GM23338 (cell line): ENCODE measurements around the gene CACNA2D2. TPM values are rescaled to one million over a fixed set of nuclear protein-coding genes. Genes with fewer than 3 reads are reported as not detected.

ENCODE experiments used
- ATAC-seq: fragments of 200-7000 bp; cut with Tn5 transposase; 3 replicates; pipeline ENCODE4 v1.9.1; 2020
- DNase-seq: peaks from one replicate; pipeline ENCODE4 v3.0.0-alpha.2; 2015; ENCODE audit warnings: low spot score
- H2AFZ ChIP-seq: fragments of 200-600 bp; sonication (generic); 2 replicates; pipeline ENCODE4 v1.8.0; 2016; ENCODE audit warnings: antibody characterized with exemption, mild to moderate bottlenecking, moderate library complexity
- H3F3A ChIP-seq: fragments of 200-600 bp; sonication (generic); replicated peaks from 2 replicates; pipeline ENCODE4 v1.8.0; 2017; ENCODE audit warnings: antibody characterized with exemption, mixed run types, low read depth
- H3K27ac ChIP-seq: fragments of 200-600 bp; sonication (generic); 2 replicates; pipeline ENCODE4 v1.6.1; 2016; ENCODE audit warnings: low read depth
- H3K27me3 ChIP-seq: fragments of 200-600 bp; sonication (generic); 2 replicates; pipeline ENCODE4 v1.8.0; 2016; ENCODE audit warnings: mild to moderate bottlenecking, mixed run types, moderate library complexity; ENCODE audit not compliant: insufficient read depth
- H3K36me3 ChIP-seq: fragments of 200-600 bp; sonication (generic); 2 replicates; pipeline ENCODE4 v1.8.0; 2016; ENCODE audit warnings: mild to moderate bottlenecking; ENCODE audit not compliant: insufficient read depth
- H3K4me1 ChIP-seq: fragments of 200-600 bp; sonication (generic); 2 replicates; pipeline ENCODE4 v1.8.0; 2016; ENCODE audit warnings: mild to moderate bottlenecking, moderate library complexity; ENCODE audit not compliant: insufficient read depth
- H3K4me2 ChIP-seq: fragments of 200-600 bp; sonication (generic); 2 replicates; pipeline ENCODE4 v1.7.1; 2017; ENCODE audit warnings: mixed run types
- H3K4me3 ChIP-seq: fragments of 200-600 bp; sonication (generic); 2 replicates; pipeline ENCODE4 v1.6.1; 2016; ENCODE audit warnings: mixed run types
- H3K79me2 ChIP-seq: fragments of 200-600 bp; sonication (generic); replicated peaks from 2 replicates; pipeline ENCODE4 v1.8.0; 2017; ENCODE audit warnings: mild to moderate bottlenecking; ENCODE audit not compliant: insufficient read depth
- H3K9me2 ChIP-seq: fragments of 200-600 bp; sonication (generic); 2 replicates; pipeline ENCODE4 v1.8.0; 2017; ENCODE audit not compliant: insufficient read depth
- H4K20me1 ChIP-seq: fragments of 200-600 bp; sonication (generic); replicated peaks from 2 replicates; pipeline ENCODE4 v1.8.0; 2017; ENCODE audit warnings: mild to moderate bottlenecking; ENCODE audit not compliant: insufficient read depth
- H3K27ac Mint-ChIP-seq: 2 replicates; pipeline ENCODE4 v1.8.0; 2020; ENCODE audit warnings: inconsistent platforms, mild to moderate bottlenecking, moderate library complexity, mixed read lengths
- H3K27me3 Mint-ChIP-seq: 3 replicates; pipeline ENCODE4 v1.8.0; 2022; ENCODE audit warnings: low read depth, mild to moderate bottlenecking, moderate library complexity, mixed read lengths, inconsistent platforms; ENCODE audit not compliant: insufficient read depth, poor library complexity
- H3K36me3 Mint-ChIP-seq: 3 replicates; pipeline ENCODE4 v1.8.0; 2021; ENCODE audit warnings: low read depth, mild to moderate bottlenecking, inconsistent platforms, moderate library complexity, mixed read lengths
- H3K4me1 Mint-ChIP-seq: 3 replicates; pipeline ENCODE4 v1.8.0; 2020; ENCODE audit warnings: mild to moderate bottlenecking, inconsistent platforms, mixed read lengths
- H3K4me3 Mint-ChIP-seq: 3 replicates; pipeline ENCODE4 v1.8.0; 2021; ENCODE audit warnings: moderate library complexity, mild to moderate bottlenecking, inconsistent platforms, mixed read lengths
- H3K9me3 Mint-ChIP-seq: 3 replicates; pipeline ENCODE4 v1.8.0; 2020; ENCODE audit warnings: moderate library complexity, mild to moderate bottlenecking, inconsistent platforms, mixed read lengths
- ETS1 ChIP-seq: IDR thresholded peaks from 2 replicates; pipeline ENCODE4 v1.6.1; 2016; ENCODE audit warnings: antibody characterized with exemption
- EZH2 ChIP-seq: fragments of 200-600 bp; sonication (generic); IDR thresholded peaks from one replicate; pipeline ENCODE4 v1.8.0; 2017; ENCODE audit warnings: antibody characterized with exemption, mild to moderate bottlenecking, low read depth; ENCODE audit not compliant: unreplicated experiment
- NANOG ChIP-seq: IDR thresholded peaks from 2 replicates; pipeline ENCODE4 v1.6.1; 2016; ENCODE audit warnings: antibody characterized with exemption, borderline replicate concordance
- STAT1 ChIP-seq: IDR thresholded peaks from one replicate; pipeline ENCODE4 v1.6.1; 2016; ENCODE audit warnings: antibody characterized with exemption; ENCODE audit not compliant: unreplicated experiment
- ZNF114 ChIP-seq: fragments of 250-450 bp; sonication (Bioruptor Pico); IDR thresholded peaks from 2 replicates; pipeline ENCODE4 v1.5.0; 2020; ENCODE audit warnings: mild to moderate bottlenecking, moderate library complexity
- polyA plus RNA-seq: library from polyadenylated mRNA; unstranded; fragments of >200 nt; fragmentation: Nextera tagmentation; extraction: Ambion mirVana; gene quantifications from 2 replicates; pipeline ENCODE4 v1.2.1, GENCODE V29; 2016
- total RNA-seq: library from RNA; depleted of rRNA; stranded (reverse); fragments of >200 nt; shearing (Covaris generic); gene quantifications from 2 replicates; pipeline ENCODE4 v1.2.3, GENCODE V29; 2014
- TF ChIP-seq, protein P1 (sequence below): fragments of 250-450 bp; sonication (Bioruptor Pico); IDR thresholded peaks from 2 replicates; pipeline ENCODE4 v1.5.0; 2020; ENCODE audit warnings: mild to moderate bottlenecking, moderate library complexity

The CACNA2D2 gene
- total and polyA plus RNA-seq, 2 experiments from 2014 or later: 4.7 to 11.4 TPM

DNA sequence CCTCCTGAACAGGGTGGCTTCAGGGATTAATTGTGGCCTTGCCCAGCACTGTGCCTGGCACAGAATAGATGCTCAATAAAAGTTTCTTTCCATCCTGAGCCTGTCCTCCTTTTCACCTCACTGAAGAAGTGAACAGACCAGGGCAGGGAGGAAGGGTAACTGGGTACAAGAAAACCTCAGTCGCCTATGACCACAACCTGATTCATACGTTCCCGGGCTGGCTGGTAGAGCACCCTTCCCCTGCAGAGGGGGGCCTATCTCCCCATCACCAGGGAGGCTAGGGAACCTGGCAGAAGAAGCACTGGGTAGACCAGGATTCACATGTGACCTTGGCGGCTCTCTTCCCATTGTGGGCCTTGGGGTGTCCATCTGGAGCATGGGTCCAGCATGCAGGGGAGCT lies 27.8 kb upstream of the CACNA2D2 start (continued):
- TF ChIP-seq, protein P1, sequence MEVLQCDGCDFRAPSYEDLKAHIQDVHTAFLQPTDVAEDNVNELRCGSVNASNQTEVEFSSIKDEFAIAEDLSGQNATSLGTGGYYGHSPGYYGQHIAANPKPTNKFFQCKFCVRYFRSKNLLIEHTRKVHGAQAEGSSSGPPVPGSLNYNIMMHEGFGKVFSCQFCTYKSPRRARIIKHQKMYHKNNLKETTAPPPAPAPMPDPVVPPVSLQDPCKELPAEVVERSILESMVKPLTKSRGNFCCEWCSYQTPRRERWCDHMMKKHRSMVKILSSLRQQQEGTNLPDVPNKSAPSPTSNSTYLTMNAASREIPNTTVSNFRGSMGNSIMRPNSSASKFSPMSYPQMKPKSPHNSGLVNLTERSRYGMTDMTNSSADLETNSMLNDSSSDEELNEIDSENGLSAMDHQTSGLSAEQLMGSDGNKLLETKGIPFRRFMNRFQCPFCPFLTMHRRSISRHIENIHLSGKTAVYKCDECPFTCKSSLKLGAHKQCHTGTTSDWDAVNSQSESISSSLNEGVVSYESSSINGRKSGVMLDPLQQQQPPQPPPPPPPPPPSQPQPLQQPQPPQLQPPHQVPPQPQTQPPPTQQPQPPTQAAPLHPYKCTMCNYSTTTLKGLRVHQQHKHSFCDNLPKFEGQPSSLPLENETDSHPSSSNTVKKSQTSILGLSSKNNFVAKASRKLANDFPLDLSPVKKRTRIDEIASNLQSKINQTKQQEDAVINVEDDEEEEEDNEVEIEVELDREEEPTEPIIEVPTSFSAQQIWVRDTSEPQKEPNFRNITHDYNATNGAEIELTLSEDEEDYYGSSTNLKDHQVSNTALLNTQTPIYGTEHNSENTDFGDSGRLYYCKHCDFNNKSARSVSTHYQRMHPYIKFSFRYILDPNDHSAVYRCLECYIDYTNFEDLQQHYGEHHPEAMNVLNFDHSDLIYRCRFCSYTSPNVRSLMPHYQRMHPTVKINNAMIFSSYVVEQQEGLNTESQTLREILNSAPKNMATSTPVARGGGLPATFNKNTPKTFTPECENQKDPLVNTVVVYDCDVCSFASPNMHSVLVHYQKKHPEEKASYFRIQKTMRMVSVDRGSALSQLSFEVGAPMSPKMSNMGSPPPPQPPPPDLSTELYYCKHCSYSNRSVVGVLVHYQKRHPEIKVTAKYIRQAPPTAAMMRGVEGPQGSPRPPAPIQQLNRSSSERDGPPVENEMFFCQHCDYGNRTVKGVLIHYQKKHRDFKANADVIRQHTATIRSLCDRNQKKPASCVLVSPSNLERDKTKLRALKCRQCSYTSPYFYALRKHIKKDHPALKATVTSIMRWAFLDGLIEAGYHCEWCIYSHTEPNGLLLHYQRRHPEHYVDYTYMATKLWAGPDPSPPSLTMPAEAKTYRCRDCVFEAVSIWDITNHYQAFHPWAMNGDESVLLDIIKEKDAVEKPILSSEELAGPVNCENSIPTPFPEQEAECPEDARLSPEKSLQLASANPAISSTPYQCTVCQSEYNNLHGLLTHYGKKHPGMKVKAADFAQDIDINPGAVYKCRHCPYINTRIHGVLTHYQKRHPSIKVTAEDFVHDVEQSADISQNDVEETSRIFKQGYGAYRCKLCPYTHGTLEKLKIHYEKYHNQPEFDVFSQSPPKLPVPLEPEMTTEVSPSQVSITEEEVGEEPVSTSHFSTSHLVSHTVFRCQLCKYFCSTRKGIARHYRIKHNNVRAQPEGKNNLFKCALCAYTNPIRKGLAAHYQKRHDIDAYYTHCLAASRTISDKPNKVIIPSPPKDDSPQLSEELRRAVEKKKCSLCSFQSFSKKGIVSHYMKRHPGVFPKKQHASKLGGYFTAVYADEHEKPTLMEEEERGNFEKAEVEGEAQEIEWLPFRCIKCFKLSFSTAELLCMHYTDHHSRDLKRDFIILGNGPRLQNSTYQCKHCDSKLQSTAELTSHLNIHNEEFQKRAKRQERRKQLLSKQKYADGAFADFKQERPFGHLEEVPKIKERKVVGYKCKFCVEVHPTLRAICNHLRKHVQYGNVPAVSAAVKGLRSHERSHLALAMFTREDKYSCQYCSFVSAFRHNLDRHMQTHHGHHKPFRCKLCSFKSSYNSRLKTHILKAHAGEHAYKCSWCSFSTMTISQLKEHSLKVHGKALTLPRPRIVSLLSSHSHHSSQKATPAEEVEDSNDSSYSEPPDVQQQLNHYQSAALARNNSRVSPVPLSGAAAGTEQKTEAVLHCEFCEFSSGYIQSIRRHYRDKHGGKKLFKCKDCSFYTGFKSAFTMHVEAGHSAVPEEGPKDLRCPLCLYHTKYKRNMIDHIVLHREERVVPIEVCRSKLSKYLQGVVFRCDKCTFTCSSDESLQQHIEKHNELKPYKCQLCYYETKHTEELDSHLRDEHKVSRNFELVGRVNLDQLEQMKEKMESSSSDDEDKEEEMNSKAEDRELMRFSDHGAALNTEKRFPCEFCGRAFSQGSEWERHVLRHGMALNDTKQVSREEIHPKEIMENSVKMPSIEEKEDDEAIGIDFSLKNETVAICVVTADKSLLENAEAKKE: no peak
- no peak for TF ChIP-seq ETS1

- peak; percentile 44 for ATAC-seq
- H2AFZ ChIP-seq: peak overlapping the region; percentile 98
- no peak for TF ChIP-seq EZH2
- no peak for TF ChIP-seq ZNF114 (CRISPR knock-in tag)
- no peak for TF ChIP-seq STAT1
- no peak for TF ChIP-seq NANOG
- TF ChIP-seq, protein P1: no peak
Measured at GRCh38 chr3:50530001-50530970, 26.9 kb upstream of the CACNA2D2 start.

More at GRCh38 chr3:50530001-50530970, 26.9 kb upstream of the CACNA2D2 start:
- Histone ChIP-seq H3K4me2 (peak overlapping the region; percentile 84), H3K79me2 (no peaks in the 10 kb centered on the region), H3K4me1 (peaks cover 25% of the 10 kb centered on the region), H3K27ac (no peak overlapping the region), H3F3A (no peaks in the 10 kb centered on the region), H3K4me3 (peak overlapping the region; percentile 54), H4K20me1 (no peaks in the 10 kb centered on the region), H3K9me2 (no peaks in the 10 kb centered on the region), H3K27me3 (peaks cover 22% of the 10 kb centered on the region), H3K36me3 (no peaks in the 10 kb centered on the region; the same call in 1 of the 2 replicates)
- DNase-seq: peak; percentile 62
- Mint-ChIP-seq H3K27ac (no peak overlapping the region), H3K9me3 (peaks cover 3% of the 10 kb centered on the region; the same call in 2 of the 3 replicates), H3K36me3 (no peaks in the 10 kb centered on the region; the same call in 2 of the 3 replicates), H3K4me1 (peaks cover 38% of the 10 kb centered on the region), H3K4me3 (peak overlapping the region; percentile 65), H3K27me3 (peaks cover 38% of the 10 kb centered on the region)
